B cell (primary cell): ENCODE results near the gene ACSL4. TPM values are rescaled to one million over a fixed set of nuclear protein-coding genes. Genes with fewer than 3 reads are reported as not detected.
"Not testable (repeated sequence)": the region's sequence is repeated elsewhere in the genome, so short reads cannot be mapped to it uniquely, and the experiment has no call there.

Experiments used
- ATAC-seq: fragments of 200-7000 bp; cut with Tn5 transposase; one replicate; pipeline ENCODE4 v1.10.0; 2021; ENCODE audit warnings: low read depth, mild to moderate bottlenecking, moderate number of reproducible peaks, moderate library complexity
- CTCF ChIA-PET: fragments of 350-600 bp; sonication (Branson Sonifier 250); formaldehyde crosslinking; loops from one replicate; lab custom pipeline; 2021; ENCODE audit warnings: antibody characterized with exemption, inconsistent platforms; lab: Charles Lee
- POLR2A ChIA-PET: fragments of 350-600 bp; sonication (Branson Sonifier 250); formaldehyde crosslinking; loops from one replicate; lab custom pipeline; 2021; ENCODE audit warnings: antibody characterized with exemption; lab: Charles Lee
- DNase-seq: peaks from one replicate; pipeline ENCODE4 v3.0.0; 2013
- H2AFZ ChIP-seq: 2 replicates; pipeline ENCODE4 v1.6.1; 2012; ENCODE audit warnings: mild to moderate bottlenecking, low read depth, low read length; ENCODE audit not compliant: insufficient read depth, poor library complexity, severe bottlenecking
- H3K27ac ChIP-seq, 2 donors: 1 replicate in 1 of 2; 2 replicates in 1 of 2; pipeline ENCODE4 v1.5.1; 2012 to 2013; ENCODE audit warnings: low read length in 2 of 2, mild to moderate bottlenecking in 2 of 2, moderate library complexity in 1 of 2
- H3K27me3 ChIP-seq, 4 experiments: fragments of 200-600 bp in 1 of 4; sonication (generic) in 1 of 4; replicated peaks in 1 of 4; 1 replicate in 2 of 4; 2 replicates in 2 of 4; pipeline versions ENCODE4 v1.6.1 to v1.7.0; 2013 to 2016; ENCODE audit warnings: low read length in 3 of 4, mild to moderate bottlenecking in 2 of 4, mixed read lengths in 1 of 4, moderate library complexity in 1 of 4; ENCODE audit not compliant: insufficient read depth in 4 of 4, control insufficient read depth in 3 of 4; ENCODE audit errors: control extremely low read depth in 1 of 4
- H3K36me3 ChIP-seq, 2 experiments: replicated peaks in 1 of 2; 1 replicate in 1 of 2; 2 replicates in 1 of 2; pipeline versions ENCODE4 v1.6.1 to v1.7.1; 2013; ENCODE audit warnings: low read length in 1 of 2; ENCODE audit not compliant: insufficient read depth in 2 of 2, control insufficient read depth in 1 of 2; ENCODE audit errors: control extremely low read depth in 1 of 2, extremely low read depth in 1 of 2
- H3K4me1 ChIP-seq, 2 donors: fragments of 200-600 bp in 1 of 2; sonication (generic) in 1 of 2; 1 replicate in 1 of 2; 2 replicates in 1 of 2; pipeline versions ENCODE4 v1.5.1 to v1.6.1; 2013 to 2017; ENCODE audit warnings: low read length in 2 of 2; ENCODE audit not compliant: control insufficient read depth in 2 of 2, insufficient read depth in 2 of 2
- H3K4me2 ChIP-seq: replicated peaks from 2 replicates; pipeline ENCODE3; 2012; ENCODE audit warnings: mild to moderate bottlenecking, low read depth, low read length; ENCODE audit not compliant: poor library complexity, severe bottlenecking
- H3K4me3 ChIP-seq, 5 experiments: fragments of 200-600 bp in 1 of 5; sonication (generic) in 1 of 5; 1 replicate in 3 of 5; 2 replicates in 2 of 5; pipeline versions ENCODE4 v1.5.1 to v1.7.0; 2011 to 2016; ENCODE audit warnings: low read length in 4 of 5, mild to moderate bottlenecking in 4 of 5, low read depth in 2 of 5, control low read depth in 1 of 5, moderate library complexity in 1 of 5; ENCODE audit not compliant: insufficient read depth in 1 of 5; ENCODE audit errors: control extremely low read depth in 1 of 5, extremely low read depth in 1 of 5
- H3K79me2 ChIP-seq: fragments of 200-600 bp; sonication (generic); one replicate; pipeline ENCODE4 v1.6.0; 2016; ENCODE audit warnings: low read length; ENCODE audit not compliant: control insufficient read depth, insufficient read depth
- H3K9ac ChIP-seq: fragments of 200-600 bp; sonication (generic); 2 replicates; pipeline ENCODE4 v1.6.1; 2017; ENCODE audit warnings: mild to moderate bottlenecking, low read length, moderate library complexity
- H3K9me3 ChIP-seq, 3 donors: one replicate each; pipeline versions ENCODE4 v1.6.1 to v1.7.1; 2013; ENCODE audit warnings: low read length in 2 of 3; ENCODE audit not compliant: control insufficient read depth in 2 of 3, insufficient read depth in 1 of 3; ENCODE audit errors: control extremely low read depth in 1 of 3
- H4K20me1 ChIP-seq: 2 replicates; pipeline ENCODE4 v1.6.0; 2012; ENCODE audit warnings: mild to moderate bottlenecking, low read length; ENCODE audit not compliant: insufficient read depth, control insufficient read depth, poor library complexity, severe bottlenecking
- H3K27ac Mint-ChIP-seq: one replicate; pipeline ENCODE4 v1.8.0; 2021; ENCODE audit warnings: mixed read lengths
- H3K27me3 Mint-ChIP-seq: one replicate; pipeline ENCODE4 v1.8.0; 2021; ENCODE audit warnings: mixed read lengths
- H3K4me1 Mint-ChIP-seq: one replicate; pipeline ENCODE4 v1.8.0; 2021; ENCODE audit warnings: mixed read lengths
- H3K4me3 Mint-ChIP-seq: one replicate; pipeline ENCODE4 v1.8.0; 2021; ENCODE audit warnings: mixed read lengths
- H3K9me3 Mint-ChIP-seq: one replicate; pipeline ENCODE4 v1.8.0; 2022; ENCODE audit warnings: mixed read lengths; ENCODE audit not compliant: insufficient read depth
- EZH2 ChIP-seq: IDR thresholded peaks from 2 replicates; pipeline ENCODE4 v1.6.1; 2012; ENCODE audit warnings: borderline replicate concordance, low read depth, mild to moderate bottlenecking, moderate library complexity, low read length; ENCODE audit not compliant: insufficient read depth, poor library complexity, severe bottlenecking
- WGBS: methylation state at CpG from one replicate; pipeline ENCODE4 v1.1.5; 2013; ENCODE audit warnings: missing lambda C conversion rate; ENCODE audit not compliant: insufficient coverage; 5-methylcytosine and 5-hydroxymethylcytosine counted together
- intact Hi-C: fragments of 100-400 bp; cut with micrococcal nuclease; formaldehyde crosslinking; loops from one replicate; pipeline ENCODE4 v1.10.0; 2022
- polyA plus RNA-seq: library from polyadenylated mRNA; depleted of rRNA; stranded (reverse); fragments of >200 nt; gene quantifications from 2 replicates; pipeline ENCODE4 v1.2.3, GENCODE V29; 2012
- total RNA-seq, 2 donors: library from RNA; stranded (reverse); fragments of 120-200 nt in 1 of 2; gene quantifications; 1 replicate in 1 of 2; 2 replicates in 1 of 2; pipeline versions ENCODE4 v1.2.3 to v1.2.4, GENCODE V29; 2013 to 2022
- TF ChIP-seq, protein P1 (sequence below): fragments of 200-600 bp; IDR thresholded peaks from one replicate; pipeline ENCODE4 v1.8.0; 2022; ENCODE audit warnings: antibody characterized with exemption, mild to moderate bottlenecking

The ACSL4 gene
- total and polyA plus RNA-seq, 2 donors (not counting 1 experiment from before 2014, with no cell fraction given) = 4.0 to 29.1 TPM

DNA sequence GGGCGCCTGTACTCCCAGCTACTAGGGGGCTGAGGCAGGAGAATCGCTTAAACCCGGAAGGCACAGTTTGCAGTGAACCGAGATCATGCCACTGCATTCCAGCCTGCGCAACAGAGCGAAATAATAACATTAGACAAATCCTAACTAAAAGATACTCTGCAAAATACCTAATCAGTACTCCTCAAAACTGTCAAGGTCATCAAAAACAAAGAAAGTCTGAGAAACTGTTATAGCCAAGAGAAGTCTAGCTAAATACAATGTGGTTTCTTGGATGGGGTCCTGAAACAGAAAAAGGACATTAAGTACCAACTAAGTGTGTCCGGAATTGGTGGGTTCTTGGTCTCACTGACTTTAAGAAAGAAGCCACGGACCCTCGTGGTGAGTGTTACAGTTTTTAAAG lies 14.6 kb upstream of the ACSL4 start:
- Histone ChIP-seq H3K9me3 (no peaks in the 10 kb centered on the region), H3K4me2 (no peak overlapping the region), H3K27ac (no peak overlapping the region), H4K20me1 (no peaks in the 10 kb centered on the region), H3K36me3 (no peaks in the 10 kb centered on the region), H3K4me1 (no peaks in the 10 kb centered on the region), H3K27me3 (no peaks in the 10 kb centered on the region), H3K4me3 (no peak overlapping the region), H2AFZ (no peak overlapping the region), H3K9ac (no peak overlapping the region), H3K79me2 (no peaks in the 10 kb centered on the region)
- no peak for TF ChIP-seq EZH2
- TF ChIP-seq, protein P1, sequence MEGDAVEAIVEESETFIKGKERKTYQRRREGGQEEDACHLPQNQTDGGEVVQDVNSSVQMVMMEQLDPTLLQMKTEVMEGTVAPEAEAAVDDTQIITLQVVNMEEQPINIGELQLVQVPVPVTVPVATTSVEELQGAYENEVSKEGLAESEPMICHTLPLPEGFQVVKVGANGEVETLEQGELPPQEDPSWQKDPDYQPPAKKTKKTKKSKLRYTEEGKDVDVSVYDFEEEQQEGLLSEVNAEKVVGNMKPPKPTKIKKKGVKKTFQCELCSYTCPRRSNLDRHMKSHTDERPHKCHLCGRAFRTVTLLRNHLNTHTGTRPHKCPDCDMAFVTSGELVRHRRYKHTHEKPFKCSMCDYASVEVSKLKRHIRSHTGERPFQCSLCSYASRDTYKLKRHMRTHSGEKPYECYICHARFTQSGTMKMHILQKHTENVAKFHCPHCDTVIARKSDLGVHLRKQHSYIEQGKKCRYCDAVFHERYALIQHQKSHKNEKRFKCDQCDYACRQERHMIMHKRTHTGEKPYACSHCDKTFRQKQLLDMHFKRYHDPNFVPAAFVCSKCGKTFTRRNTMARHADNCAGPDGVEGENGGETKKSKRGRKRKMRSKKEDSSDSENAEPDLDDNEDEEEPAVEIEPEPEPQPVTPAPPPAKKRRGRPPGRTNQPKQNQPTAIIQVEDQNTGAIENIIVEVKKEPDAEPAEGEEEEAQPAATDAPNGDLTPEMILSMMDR = no peak
- Mint-ChIP-seq H3K9me3 (no peaks in the 10 kb centered on the region), H3K4me1 (no peaks in the 10 kb centered on the region), H3K27me3 (no peaks in the 10 kb centered on the region), H3K4me3 (no peak overlapping the region), H3K27ac (no peak overlapping the region)
- DNase-seq = no peak
- ChIA-PET CTCF (no interaction called here), POLR2A (no interaction called here)
- intact Hi-C loops = no loop called here
- WGBS = 100% methylated on average over 1 of the region's 9 CpGs
- no peak for ATAC-seq

DNA sequence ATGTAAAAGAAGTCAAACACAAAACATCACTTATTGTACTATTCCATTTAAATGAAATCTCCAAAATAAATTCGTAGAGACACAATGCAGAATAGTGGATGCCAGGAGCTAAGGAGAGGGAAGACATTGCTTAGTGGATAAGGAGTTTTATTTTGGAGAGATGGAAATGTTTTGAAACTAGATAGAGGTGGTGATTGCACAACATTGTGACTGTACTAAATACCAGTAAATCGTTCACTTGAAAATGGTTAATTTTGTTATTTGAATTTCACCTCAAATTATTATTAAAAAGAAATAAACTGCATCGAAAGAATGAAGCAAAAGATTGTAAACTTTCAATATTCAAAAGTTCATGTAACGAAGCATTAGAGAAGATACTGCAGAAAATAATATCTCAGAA lies 9.7 kb upstream of the ACSL4 start:
- H2AFZ ChIP-seq = no peak overlapping the region
- H4K20me1 ChIP-seq = no peaks in the 10 kb centered on the region
- H3K27me3 ChIP-seq = no peaks in the 10 kb centered on the region
- H3K9me3 ChIP-seq = no peaks in the 10 kb centered on the region
- ChIA-PET POLR2A (no interaction called here), CTCF (interaction anchor here (0.7 kb wide), 1 partner anchor 80 kb away, joined by 3 read pairs; no protein-coding TSS in a partner anchor)
- no peaks in the 10 kb centered on the region for H3K36me3 ChIP-seq
- H3K27ac Mint-ChIP-seq = no peak overlapping the region
- H3K4me3 Mint-ChIP-seq = no peak overlapping the region
- no peaks in the 10 kb centered on the region for H3K4me1 ChIP-seq
- H3K27ac ChIP-seq = no peak overlapping the region
- no peaks in the 10 kb centered on the region for H3K4me1 Mint-ChIP-seq
- TF ChIP-seq EZH2 = no peak
- TF ChIP-seq, protein P1 = no peak
- no peak for ATAC-seq
- H3K9ac ChIP-seq = no peak overlapping the region
- no peak overlapping the region for H3K4me2 ChIP-seq
- WGBS = no CpG with 5 or more reads among the region's 4 CpGs
- DNase-seq = no peak
- intact Hi-C loops = no loop called here
- no peaks in the 10 kb centered on the region for H3K27me3 Mint-ChIP-seq
- no peak overlapping the region for H3K4me3 ChIP-seq
- H3K79me2 ChIP-seq = no peaks in the 10 kb centered on the region
- no peaks in the 10 kb centered on the region for H3K9me3 Mint-ChIP-seq

DNA sequence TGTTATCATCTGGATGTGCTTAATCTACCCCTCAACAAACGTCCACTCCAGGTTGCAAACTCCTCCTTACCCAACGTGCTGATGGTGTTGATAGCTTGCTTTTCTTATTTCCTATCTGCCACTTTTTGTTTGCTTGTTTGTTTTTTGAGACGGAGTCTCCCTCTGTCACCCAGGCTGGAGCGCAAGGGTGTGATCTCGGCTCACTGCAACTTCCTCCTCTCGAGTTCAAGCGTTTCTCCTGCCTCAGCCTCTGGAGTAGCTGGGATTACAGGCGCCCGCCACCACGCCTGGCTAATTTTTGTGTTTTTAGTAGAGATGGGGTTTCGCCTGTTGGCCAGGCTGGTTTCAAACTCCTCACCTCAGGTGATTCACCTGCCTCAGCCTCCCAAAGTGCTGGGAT lies 7.8 kb upstream of the ACSL4 start:
- H3K27me3 Mint-ChIP-seq, intact Hi-C loops, H3K79me2 ChIP-seq, ATAC-seq, H3K4me1 ChIP-seq, H3K9me3 Mint-ChIP-seq, H3K27ac ChIP-seq, CTCF ChIA-PET, H3K9me3 ChIP-seq, H3K4me3 ChIP-seq, H3K4me3 Mint-ChIP-seq, DNase-seq, H3K9ac ChIP-seq, H3K27ac Mint-ChIP-seq, H4K20me1 ChIP-seq, H3K4me1 Mint-ChIP-seq, H3K36me3 ChIP-seq, H3K27me3 ChIP-seq, H3K4me2 ChIP-seq, H2AFZ ChIP-seq, POLR2A ChIA-PET: not testable (repeated sequence)
- WGBS = no CpG with 5 or more reads among the region's 11 CpGs
